IMR-90 (cell line): ENCODE data around the gene FTL. TPM values are rescaled to one million over a fixed set of nuclear protein-coding genes. Genes with fewer than 3 reads are reported as not detected.

ENCODE experiments used
- ATAC-seq: fragments of 200-7000 bp; cut with Tn5 transposase; 2 replicates; pipeline ENCODE4 v1.9.1; 2020; ENCODE audit warnings: low read depth, mild to moderate bottlenecking, moderate library complexity
- BruUV-seq: library from RNA; stranded (reverse); fragments of 400-500 nt; replicated peaks from 2 replicates; lab custom pipeline; 2021; lab: Mats Ljungman, UMichigan
- CTCF ChIA-PET: fragments of 300-600 bp; formaldehyde crosslinking; extraction: SDS; loops from one replicate; lab custom pipeline; 2021; ENCODE audit warnings: antibody characterized with exemption; lab: Yijun Ruan, JAX
- POLR2A ChIA-PET: fragments of 300-600 bp; sonication (Branson Sonifier 250); formaldehyde crosslinking; loops from one replicate; lab custom pipeline; 2022; ENCODE audit warnings: antibody characterized with exemption; ENCODE audit not compliant: unreplicated experiment; lab: Charles Lee
- DNase-seq: peaks from one replicate; pipeline ENCODE4 v3.0.0; 2013
- H2AFZ ChIP-seq: replicated peaks from 2 replicates; pipeline ENCODE3; 2013; ENCODE audit warnings: low read length, mild to moderate bottlenecking; ENCODE audit not compliant: poor library complexity
- H2AK5ac ChIP-seq: 2 replicates; pipeline ENCODE4 v1.6.1; 2013; ENCODE audit warnings: low read depth, low read length, inconsistent platforms
- H2AK9ac ChIP-seq: replicated peaks from 2 replicates; pipeline ENCODE3; 2013; ENCODE audit warnings: mild to moderate bottlenecking, low read depth, low read length, moderate library complexity; ENCODE audit not compliant: poor library complexity
- H2BK120ac ChIP-seq: 2 replicates; pipeline ENCODE4 v1.6.1; 2013; ENCODE audit warnings: low read depth, low read length, inconsistent platforms
- H2BK15ac ChIP-seq: 3 replicates; pipeline ENCODE4 v1.6.1; 2013; ENCODE audit warnings: low read depth, low read length, inconsistent platforms
- H2BK20ac ChIP-seq: 2 replicates; pipeline ENCODE4 v1.6.1; 2013; ENCODE audit warnings: low read depth, mild to moderate bottlenecking, inconsistent platforms, low read length, moderate library complexity
- H2BK5ac ChIP-seq: 2 replicates; pipeline ENCODE4 v1.6.1; 2013; ENCODE audit warnings: mild to moderate bottlenecking, low read depth, low read length, inconsistent platforms; ENCODE audit not compliant: poor library complexity, severe bottlenecking
- H3K14ac ChIP-seq: replicated peaks from 2 replicates; pipeline ENCODE4 v1.6.1; 2013; ENCODE audit warnings: low read depth, low read length, inconsistent platforms
- H3K18ac ChIP-seq: 2 replicates; pipeline ENCODE4 v1.6.1; 2013; ENCODE audit warnings: low read depth, low read length, control low read depth
- H3K23ac ChIP-seq: 2 replicates; pipeline ENCODE4 v1.6.1; 2013; ENCODE audit warnings: low read depth, low read length, inconsistent platforms
- H3K27ac ChIP-seq: 2 replicates; pipeline ENCODE4 v1.5.1; 2013; ENCODE audit warnings: mild to moderate bottlenecking, control low read depth, low read length; ENCODE audit not compliant: insufficient read depth
- H3K27me3 ChIP-seq: 2 replicates; pipeline ENCODE4 v1.6.1; 2013; ENCODE audit warnings: low read length; ENCODE audit not compliant: control insufficient read depth, insufficient read depth
- H3K36me3 ChIP-seq: 2 replicates; pipeline ENCODE4 v1.6.1; 2013; ENCODE audit warnings: low read length, mixed read lengths; ENCODE audit not compliant: control insufficient read depth, insufficient read depth
- H3K4ac ChIP-seq: 2 replicates; pipeline ENCODE4 v1.6.1; 2013; ENCODE audit warnings: low read depth, low read length, inconsistent platforms
- H3K4me1 ChIP-seq: 2 replicates; pipeline ENCODE4 v1.6.1; 2013; ENCODE audit warnings: low read length, mixed read lengths; ENCODE audit not compliant: control insufficient read depth, insufficient read depth
- H3K4me2 ChIP-seq: 2 replicates; pipeline ENCODE4 v1.6.1; 2013; ENCODE audit warnings: low read depth, mild to moderate bottlenecking, control low read depth, low read length, moderate library complexity
- H3K4me3 ChIP-seq: 2 replicates; pipeline ENCODE4 v1.5.1; 2013; ENCODE audit warnings: low read depth, mild to moderate bottlenecking, control low read depth, low read length, moderate library complexity; ENCODE audit not compliant: insufficient read depth
- H3K56ac ChIP-seq: 2 replicates; pipeline ENCODE4 v1.6.1; 2013; ENCODE audit warnings: low read length, inconsistent platforms; ENCODE audit not compliant: insufficient read depth; ENCODE audit errors: extremely low read depth
- H3K79me1 ChIP-seq, 2 experiments: 2 replicates each; pipeline ENCODE4 v1.6.1; 2013; ENCODE audit warnings: low read length in 2 of 2, inconsistent platforms in 1 of 2, low read depth in 1 of 2
- H3K9ac ChIP-seq: 2 replicates; pipeline ENCODE4 v1.6.1; 2013; ENCODE audit warnings: low read depth, low read length, control low read depth
- H3K9me1 ChIP-seq: 2 replicates; pipeline ENCODE4 v1.6.1; 2013; ENCODE audit warnings: low read length, inconsistent platforms; ENCODE audit not compliant: insufficient read depth
- H3K9me3 ChIP-seq: 2 replicates; pipeline ENCODE4 v1.6.1; 2013; ENCODE audit warnings: low read length; ENCODE audit not compliant: control insufficient read depth, insufficient read depth
- H4K20me1 ChIP-seq: 2 replicates; pipeline ENCODE4 v1.6.1; 2013; ENCODE audit warnings: low read length, inconsistent platforms; ENCODE audit not compliant: insufficient read depth
- H4K5ac ChIP-seq: 2 replicates; pipeline ENCODE4 v1.6.1; 2013; ENCODE audit warnings: mild to moderate bottlenecking, low read depth, low read length, control low read depth
- H4K8ac ChIP-seq, 2 experiments: 2 replicates each; pipeline ENCODE4 v1.6.1; 2013; ENCODE audit warnings: low read depth in 2 of 2, low read length in 2 of 2, control low read depth in 1 of 2, inconsistent platforms in 1 of 2
- H4K91ac ChIP-seq: 2 replicates; pipeline ENCODE4 v1.6.1; 2013; ENCODE audit warnings: low read depth, low read length, inconsistent platforms; ENCODE audit not compliant: insufficient read depth
- BHLHE40 ChIP-seq: fragments of 150-350 bp; IDR thresholded peaks from 2 replicates; pipeline ENCODE4 v1.6.1; 2016; ENCODE audit warnings: mild to moderate bottlenecking, low read depth, low read length
- NFE2L2 ChIP-seq: fragments of 150-350 bp; IDR thresholded peaks from 2 replicates; pipeline ENCODE4 v1.6.1; 2016; ENCODE audit warnings: low read depth, mild to moderate bottlenecking, low read length
- POLR2A ChIP-seq: IDR thresholded peaks from 2 replicates; pipeline ENCODE4 v1.6.1; 2012; ENCODE audit warnings: mild to moderate bottlenecking, low read depth, low read length
- RAD21 ChIP-seq: IDR thresholded peaks from 2 replicates; pipeline ENCODE4 v1.6.1; 2012; ENCODE audit warnings: low read length, improper control_type of control experiment
- RFX5 ChIP-seq: IDR thresholded peaks from 2 replicates; pipeline ENCODE4 v1.8.0; 2012; ENCODE audit warnings: low read depth, mild to moderate bottlenecking, low read length, moderate library complexity
- SMC3 ChIP-seq: fragments of 150-350 bp; IDR thresholded peaks from 2 replicates; pipeline ENCODE4 v1.6.1; 2016; ENCODE audit warnings: low read depth, mild to moderate bottlenecking, antibody characterized with exemption, low read length, moderate library complexity
- WGBS, 2 experiments: methylation state at CpG; one replicate each; pipeline versions ENCODE4 v1.1.5 to v1.1.7; 2013; ENCODE audit warnings: missing lambda C conversion rate in 2 of 2; ENCODE audit not compliant: insufficient read length in 1 of 2; ENCODE audit errors: extremely low coverage in 2 of 2; 5-methylcytosine and 5-hydroxymethylcytosine counted together
- dilution Hi-C: fragments of 300-500 bp; cut with HindIII; formaldehyde crosslinking; loops from one replicate; pipeline ENCODE4 v1.14.3; 2018; ENCODE audit warnings: low sequenced_read_pairs; ENCODE audit not compliant: unreplicated experiment
- in situ Hi-C: fragments of 300-500 bp; cut with MboI; formaldehyde crosslinking; loops from 3 replicates; pipeline ENCODE4 v1.14.3; 2019; ENCODE audit warnings: low sequenced_read_pairs, inconsistent platforms, mixed read lengths
- intact Hi-C: fragments of 100-400 bp; cut with micrococcal nuclease; formaldehyde crosslinking; loops from 2 replicates; pipeline ENCODE4 v1.10.0; 2022
- polyA plus RNA-seq, 3 experiments: library from polyadenylated mRNA; depleted of rRNA; stranded (reverse); fragments of >200 nt; gene quantifications; 2 replicates each; pipeline ENCODE4 v1.2.3, GENCODE V29; 2012; ENCODE audit warnings: low replicate concordance in 1 of 3
- total RNA-seq: library from RNA; depleted of rRNA; stranded (reverse); fragments of >200 nt; gene quantifications from 2 replicates; pipeline ENCODE4 v1.2.3, GENCODE V29; 2012
- TF ChIP-seq, protein P1 (sequence below): fragments of 150-350 bp; IDR thresholded peaks from 2 replicates; pipeline ENCODE4 v1.6.1; 2017; ENCODE audit warnings: mild to moderate bottlenecking, antibody characterized with exemption, low read length, low read depth

FTL gene
- total and polyA plus RNA-seq, 2 of the 4 experiments (the other 2 are of a cell fraction): 1,057 to 2,944 TPM

DNA sequence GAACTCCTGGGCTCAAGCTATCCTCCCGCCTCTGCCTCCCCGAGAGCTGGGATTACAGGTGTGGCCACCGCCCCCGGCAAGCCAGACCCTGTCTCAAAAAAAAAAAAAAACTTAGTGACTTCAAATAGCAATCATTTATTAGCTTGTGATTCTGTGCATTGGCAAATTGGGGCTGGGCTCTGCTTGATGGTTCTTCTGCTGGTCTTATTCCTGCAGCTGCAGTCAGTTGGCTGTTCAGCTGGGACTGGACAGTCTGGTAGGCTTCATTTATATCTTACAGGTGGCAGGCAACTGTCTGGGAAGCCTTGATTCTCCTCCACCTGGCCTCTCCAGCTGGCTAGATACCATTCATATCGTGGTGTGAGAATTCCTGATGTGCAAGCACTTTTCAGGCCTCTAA lies 24.2 kb upstream of the FTL start:
- in situ Hi-C loops: no loop called here
- POLR2A ChIA-PET: interaction anchor here (0.6 kb wide), 1 partner anchor 27 kb away, joined by 4 read pairs; no protein-coding TSS in a partner anchor

More for the DNA sequence above, 24.2 kb upstream of the FTL start:
- WGBS, 2 experiments: 100% methylated on average over 3 of the region's 5 CpGs; no CpG with 5 or more reads in 1 of the 2 experiments
- dilution Hi-C loops: no loop called here
- Histone ChIP-seq H4K91ac (no peak overlapping the region), H3K9me1 (no peaks in the 10 kb centered on the region), H3K23ac (no peak overlapping the region), H3K27ac (no peak overlapping the region), H3K36me3 (no peaks in the 10 kb centered on the region), H3K79me1 (no peaks in the 10 kb centered on the region), H3K18ac (no peak overlapping the region), H3K4me2 (no peak overlapping the region), H2BK15ac (no peak overlapping the region), H4K20me1 (no peaks in the 10 kb centered on the region), H3K27me3 (no peaks in the 10 kb centered on the region), H2BK20ac (no peak overlapping the region), H3K9me3 (peaks cover 7% of the 10 kb centered on the region; the same call in 1 of the 2 replicates), H3K4me3 (no peak overlapping the region), H3K9ac (no peak overlapping the region), H3K4me1 (no peaks in the 10 kb centered on the region), H2AFZ (no peak overlapping the region), H3K4ac (no peak overlapping the region), H2AK9ac (no peak overlapping the region), H2BK5ac (no peak overlapping the region), H4K8ac (no peak overlapping the region), H3K56ac (no peak overlapping the region), H2BK120ac (no peak overlapping the region), H3K14ac (no peak overlapping the region), H4K5ac (no peak overlapping the region), H2AK5ac (no peak overlapping the region)
- no TSS peak for BruUV-seq
- CTCF ChIA-PET: no interaction called here
- no peak for DNase-seq
- intact Hi-C loops: no loop called here
- ATAC-seq: no peak
- TF ChIP-seq RAD21 (no peak), NFE2L2 (no peak), RFX5 (no peak), BHLHE40 (no peak), SMC3 (no peak), POLR2A (no peak)
- TF ChIP-seq, protein P1, sequence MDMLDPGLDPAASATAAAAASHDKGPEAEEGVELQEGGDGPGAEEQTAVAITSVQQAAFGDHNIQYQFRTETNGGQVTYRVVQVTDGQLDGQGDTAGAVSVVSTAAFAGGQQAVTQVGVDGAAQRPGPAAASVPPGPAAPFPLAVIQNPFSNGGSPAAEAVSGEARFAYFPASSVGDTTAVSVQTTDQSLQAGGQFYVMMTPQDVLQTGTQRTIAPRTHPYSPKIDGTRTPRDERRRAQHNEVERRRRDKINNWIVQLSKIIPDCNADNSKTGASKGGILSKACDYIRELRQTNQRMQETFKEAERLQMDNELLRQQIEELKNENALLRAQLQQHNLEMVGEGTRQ: no peak
